Body of pancreas (tissue), 4 donors: ENCODE measurements around the gene PGPEP1.

Source experiments
- POLR2A ChIP-seq, 3 donors: fragments of 450-650 bp; IDR thresholded peaks; one replicate each; pipeline ENCODE4 v1.6.1; 2016; ENCODE audit warnings: antibody characterized with exemption in 3 of 3, mild to moderate bottlenecking in 2 of 3
- TF ChIP-seq, protein P1 (sequence below), 7 experiments: fragments of 450-650 bp in 4 of 7; fragments of 200-600 bp in 3 of 7; sonication (generic) in 3 of 7; IDR thresholded peaks; one replicate each; pipeline ENCODE4 v1.5.1; 2016 to 2019; ENCODE audit warnings: antibody characterized with exemption in 7 of 7

DNA sequence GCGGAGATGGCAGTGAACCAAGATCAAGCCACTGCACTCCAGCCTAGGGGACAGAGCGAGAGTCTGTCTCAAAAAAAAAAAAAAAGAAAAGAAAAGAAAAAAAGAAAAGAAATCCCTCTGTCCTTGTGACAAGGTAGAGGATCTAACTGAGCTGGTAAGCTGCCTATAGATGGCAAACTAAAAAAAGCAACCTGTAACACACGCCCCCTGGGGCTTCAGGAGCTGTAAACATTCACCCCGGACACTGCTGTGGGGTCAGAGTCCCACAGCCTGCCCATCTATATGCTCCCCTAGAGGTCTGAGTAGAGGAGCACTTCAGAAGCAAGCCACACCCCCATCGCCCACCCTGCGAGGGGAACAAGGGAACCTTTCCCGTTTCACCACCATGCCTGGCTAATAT, 4.3 kb upstream of the PGPEP1 start:
- TF ChIP-seq, protein P1, sequence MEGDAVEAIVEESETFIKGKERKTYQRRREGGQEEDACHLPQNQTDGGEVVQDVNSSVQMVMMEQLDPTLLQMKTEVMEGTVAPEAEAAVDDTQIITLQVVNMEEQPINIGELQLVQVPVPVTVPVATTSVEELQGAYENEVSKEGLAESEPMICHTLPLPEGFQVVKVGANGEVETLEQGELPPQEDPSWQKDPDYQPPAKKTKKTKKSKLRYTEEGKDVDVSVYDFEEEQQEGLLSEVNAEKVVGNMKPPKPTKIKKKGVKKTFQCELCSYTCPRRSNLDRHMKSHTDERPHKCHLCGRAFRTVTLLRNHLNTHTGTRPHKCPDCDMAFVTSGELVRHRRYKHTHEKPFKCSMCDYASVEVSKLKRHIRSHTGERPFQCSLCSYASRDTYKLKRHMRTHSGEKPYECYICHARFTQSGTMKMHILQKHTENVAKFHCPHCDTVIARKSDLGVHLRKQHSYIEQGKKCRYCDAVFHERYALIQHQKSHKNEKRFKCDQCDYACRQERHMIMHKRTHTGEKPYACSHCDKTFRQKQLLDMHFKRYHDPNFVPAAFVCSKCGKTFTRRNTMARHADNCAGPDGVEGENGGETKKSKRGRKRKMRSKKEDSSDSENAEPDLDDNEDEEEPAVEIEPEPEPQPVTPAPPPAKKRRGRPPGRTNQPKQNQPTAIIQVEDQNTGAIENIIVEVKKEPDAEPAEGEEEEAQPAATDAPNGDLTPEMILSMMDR (IDR thresholded peaks at IDR 0.05), result no peak
- no peak for TF ChIP-seq POLR2A (IDR thresholded peaks at IDR 0.05)
